Lung microvascular endothelial cell (primary cell): ENCODE data around the gene CPSF3. TPM values are rescaled to one million over a fixed set of nuclear protein-coding genes. Genes with fewer than 3 reads are reported as not detected.
"Not testable (repeated sequence)": the region's sequence is repeated elsewhere in the genome, so short reads cannot be mapped to it uniquely, and the experiment has no call there.

Experiments
- DNase-seq, 2 donors: peaks; one replicate each; pipeline versions ENCODE4 v3.0.0 to v3.0.0-alpha.2; 2010; ENCODE audit warnings: low read depth in 2 of 2
- total RNA-seq: library from RNA; depleted of rRNA; stranded (reverse); fragments of >200 nt; gene quantifications from 2 replicates; pipeline ENCODE4 v1.2.1, GENCODE V29; 2014

The CPSF3 gene
- total RNA-seq, 1 donor from 2014 or later, result 22.0 TPM

- peak in 1 of 2 donors; percentile 16 for DNase-seq
These were observed 30.3 kb upstream of the CPSF3 start for GRCh38 chr2:9392898-9393765.

GRCh38 chr2:9394816-9395215, 28.6 kb upstream of the CPSF3 start:
- no peak for DNase-seq

GRCh38 chr2:9397201-9397600, 26.3 kb upstream of the CPSF3 start:
- no peak for DNase-seq

- DNase-seq, result not testable (repeated sequence)
These were observed 25.2 kb upstream of the CPSF3 start for GRCh38 chr2:9398251-9398650.

- no peak for DNase-seq
These were observed 24.3 kb upstream of the CPSF3 start for GRCh38 chr2:9398881-9399780.

- DNase-seq, result no peak
These were observed 23.0 kb upstream of the CPSF3 start for GRCh38 chr2:9400268-9401058.

- no peak for DNase-seq
These were observed 22.4 kb upstream of the CPSF3 start for GRCh38 chr2:9401059-9401547.

GRCh38 chr2:9401646-9402371, 21.6 kb upstream of the CPSF3 start:
- no peak for DNase-seq

GRCh38 chr2:9403924-9404323, 19.5 kb upstream of the CPSF3 start:
- peak; percentile 23 to 68 for DNase-seq

- no peak for DNase-seq
These were observed 19.0 kb upstream of the CPSF3 start for GRCh38 chr2:9404451-9404850.

- DNase-seq, result no peak
These were observed 17.8 kb upstream of the CPSF3 start for GRCh38 chr2:9405636-9406035.

GRCh38 chr2:9406529-9407362, 16.7 kb upstream of the CPSF3 start:
- DNase-seq, result no peak

GRCh38 chr2:9407363-9407811, 16.1 kb upstream of the CPSF3 start:
- no peak for DNase-seq

- peak in 1 of 2 donors; percentile 73 for DNase-seq
These were observed 14.8 kb upstream of the CPSF3 start for GRCh38 chr2:9408641-9409151.

- DNase-seq, result no peak
These were observed 13.3 kb upstream of the CPSF3 start for GRCh38 chr2:9410108-9410507.

GRCh38 chr2:9412781-9413180, 10.7 kb upstream of the CPSF3 start:
- DNase-seq, result peak in 1 of 2 donors; percentile 59

GRCh38 chr2:9415516-9416169, 7.8 kb upstream of the CPSF3 start:
- no peak for DNase-seq

GRCh38 chr2:9416267-9416961, 7.0 kb upstream of the CPSF3 start:
- no peak for DNase-seq
